MM.1S (cell line): ENCODE results near the gene MS4A1.

Experiments used
- EZH2 ChIP-seq: fragments of 300-600 bp; sonication (generic); optimal IDR thresholded peaks from 2 replicates; pipeline ENCODE3; 2017; ENCODE audit warnings: low read depth, mild to moderate bottlenecking, antibody characterized with exemption, low read length, mixed read lengths
- TF ChIP-seq, protein P1 (sequence below): fragments of 300-600 bp; sonication (generic); IDR thresholded peaks from 2 replicates; pipeline ENCODE4 v1.5.1; 2016; ENCODE audit warnings: antibody characterized with exemption, low read length, mixed read lengths

GRCh38 chr11:60512651-60513225 is 57.1 kb downstream of the MS4A1 start:
- TF ChIP-seq, protein P1, sequence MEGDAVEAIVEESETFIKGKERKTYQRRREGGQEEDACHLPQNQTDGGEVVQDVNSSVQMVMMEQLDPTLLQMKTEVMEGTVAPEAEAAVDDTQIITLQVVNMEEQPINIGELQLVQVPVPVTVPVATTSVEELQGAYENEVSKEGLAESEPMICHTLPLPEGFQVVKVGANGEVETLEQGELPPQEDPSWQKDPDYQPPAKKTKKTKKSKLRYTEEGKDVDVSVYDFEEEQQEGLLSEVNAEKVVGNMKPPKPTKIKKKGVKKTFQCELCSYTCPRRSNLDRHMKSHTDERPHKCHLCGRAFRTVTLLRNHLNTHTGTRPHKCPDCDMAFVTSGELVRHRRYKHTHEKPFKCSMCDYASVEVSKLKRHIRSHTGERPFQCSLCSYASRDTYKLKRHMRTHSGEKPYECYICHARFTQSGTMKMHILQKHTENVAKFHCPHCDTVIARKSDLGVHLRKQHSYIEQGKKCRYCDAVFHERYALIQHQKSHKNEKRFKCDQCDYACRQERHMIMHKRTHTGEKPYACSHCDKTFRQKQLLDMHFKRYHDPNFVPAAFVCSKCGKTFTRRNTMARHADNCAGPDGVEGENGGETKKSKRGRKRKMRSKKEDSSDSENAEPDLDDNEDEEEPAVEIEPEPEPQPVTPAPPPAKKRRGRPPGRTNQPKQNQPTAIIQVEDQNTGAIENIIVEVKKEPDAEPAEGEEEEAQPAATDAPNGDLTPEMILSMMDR: no peak
- no peak for TF ChIP-seq EZH2
